MCF 10A (cell line): Measurements from ENCODE around the gene HNMT. TPM values are rescaled to one million over a fixed set of nuclear protein-coding genes. Genes with fewer than 3 reads are reported as not detected.

ENCODE experiments used
- BruUV-seq: library from RNA; stranded (reverse); fragments of 400-500 nt; replicated peaks from 2 replicates; lab custom pipeline; 2021; lab: Mats Ljungman, UMichigan
- CTCF ChIA-PET: fragments of 300-600 bp; sonication (Branson Sonifier 250); formaldehyde crosslinking; extraction: SDS; loops from one replicate; lab custom pipeline; 2021; ENCODE audit warnings: antibody characterized with exemption, inconsistent platforms; lab: Yijun Ruan, JAX
- POLR2A ChIA-PET: fragments of 300-600, 350-650 bp; sonication (Branson Sonifier 250); formaldehyde crosslinking; extraction: SDS; loops from one replicate; lab custom pipeline; 2020; ENCODE audit warnings: antibody characterized with exemption, inconsistent platforms; lab: Yijun Ruan, JAX
- DNase-seq: peaks from one replicate; pipeline ENCODE4 v3.0.0-alpha.2; 2018; ENCODE audit not compliant: unreplicated experiment
- H3K27ac Mint-ChIP-seq: one replicate; pipeline ENCODE4 v1.8.0; 2022; ENCODE audit warnings: mild to moderate bottlenecking, low read depth, mixed read lengths; ENCODE audit not compliant: unreplicated experiment
- H3K27me3 Mint-ChIP-seq: one replicate; pipeline ENCODE4 v1.8.0; 2022; ENCODE audit warnings: mixed read lengths; ENCODE audit not compliant: insufficient read depth, unreplicated experiment
- H3K36me3 Mint-ChIP-seq: one replicate; pipeline ENCODE4 v1.8.0; 2022; ENCODE audit warnings: mild to moderate bottlenecking, moderate library complexity, mixed read lengths; ENCODE audit not compliant: insufficient read depth, unreplicated experiment
- H3K4me1 Mint-ChIP-seq: one replicate; pipeline ENCODE4 v1.8.0; 2022; ENCODE audit warnings: mixed read lengths; ENCODE audit not compliant: insufficient read depth, unreplicated experiment
- H3K4me3 Mint-ChIP-seq: one replicate; pipeline ENCODE4 v1.8.0; 2022; ENCODE audit warnings: mild to moderate bottlenecking, moderate library complexity, mixed read lengths; ENCODE audit not compliant: unreplicated experiment
- H3K9me3 Mint-ChIP-seq: one replicate; pipeline ENCODE4 v1.8.0; 2022; ENCODE audit warnings: mixed read lengths; ENCODE audit not compliant: unreplicated experiment
- CTCF ChIP-seq: fragments of 200-600 bp; IDR thresholded peaks from one replicate; pipeline ENCODE4 v1.8.0; 2022; ENCODE audit warnings: antibody characterized with exemption, mild to moderate bottlenecking; ENCODE audit not compliant: unreplicated experiment
- intact Hi-C: fragments of 100-400 bp; cut with micrococcal nuclease; formaldehyde crosslinking; loops from 2 replicates; pipeline ENCODE4 v1.14.1; 2022
- total RNA-seq: library from RNA; stranded (reverse); gene quantifications from 2 replicates; pipeline ENCODE4 v1.2.3, GENCODE V29; 2022

The HNMT gene
- total RNA-seq, 1 experiment from 2014 or later: 0.28 TPM

DNA sequence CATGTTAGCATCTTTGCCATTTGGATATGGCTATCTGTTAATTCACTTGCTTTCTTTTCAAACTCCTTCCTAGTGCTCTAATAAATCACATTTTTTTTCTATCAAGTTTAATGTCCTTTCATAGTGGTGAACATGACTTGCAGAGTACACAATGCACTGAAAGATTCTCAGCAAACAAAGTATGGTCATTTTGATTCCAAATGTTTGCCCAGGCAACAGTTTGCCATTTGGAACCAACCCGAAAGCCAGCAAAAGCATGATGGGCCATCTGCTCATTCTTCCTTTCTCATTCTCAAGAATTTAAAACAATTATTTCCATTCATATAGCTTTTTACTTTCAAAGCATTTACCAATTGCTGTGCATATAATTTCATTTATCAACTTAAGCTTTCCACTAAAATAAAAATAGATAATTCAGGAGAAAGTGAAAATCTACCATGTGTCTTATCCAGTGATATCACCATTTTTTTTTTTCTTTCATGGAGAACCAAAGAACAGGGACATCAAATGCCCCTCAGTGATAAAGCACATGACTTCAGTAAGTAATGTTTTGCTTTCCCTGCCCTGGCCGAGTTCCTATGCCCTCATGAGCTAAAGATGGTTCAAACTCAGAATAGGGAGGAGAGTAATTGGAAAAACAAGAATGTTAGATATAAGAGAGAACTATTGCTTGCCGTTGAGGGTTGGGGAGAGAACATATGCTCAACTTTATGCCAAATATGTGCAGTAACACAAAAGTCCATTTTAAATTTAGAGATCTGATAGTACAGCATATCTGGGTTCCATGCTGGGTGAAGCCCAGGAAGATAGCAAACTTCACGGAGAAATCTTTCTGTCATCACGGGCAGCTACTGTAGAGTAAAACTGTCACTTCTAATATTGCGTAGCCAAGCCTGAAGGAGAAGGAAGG is 62.1 kb downstream of the HNMT start:
- ChIA-PET CTCF (interaction anchor here (0.7 to 1.4 kb wide), 4 partner anchors 10 to 806 kb away, joined by 3 to 5 read pairs (median 4); no protein-coding TSS in a partner anchor), POLR2A (interaction anchor here (0.7 kb wide), 1 partner anchor 9 kb away, joined by 3 read pairs; no protein-coding TSS in a partner anchor)
- H3K4me3 Mint-ChIP-seq: no peak overlapping the region
- DNase-seq: no peak
- no peak for TF ChIP-seq CTCF
- no peaks in the 10 kb centered on the region for H3K4me1 Mint-ChIP-seq
- H3K36me3 Mint-ChIP-seq: peaks cover 5% of the 10 kb centered on the region
- no peaks in the 10 kb centered on the region for H3K27me3 Mint-ChIP-seq
- intact Hi-C loops: no loop called here
- no TSS peak for BruUV-seq
- H3K9me3 Mint-ChIP-seq: no peaks in the 10 kb centered on the region
- no peak overlapping the region for H3K27ac Mint-ChIP-seq

GRCh38 chr2:138028538-138028937 is 64.3 kb downstream of the HNMT start:
- no peak overlapping the region for H3K4me3 Mint-ChIP-seq
- POLR2A ChIA-PET: no interaction called here
- no peak for DNase-seq
- CTCF ChIA-PET: interaction anchor here (0.9 kb wide), 1 partner anchor 12 kb away, joined by 3 read pairs; no protein-coding TSS in a partner anchor
- no peak overlapping the region for H3K27ac Mint-ChIP-seq
- H3K27me3 Mint-ChIP-seq: no peaks in the 10 kb centered on the region
- no peak for TF ChIP-seq CTCF
- H3K9me3 Mint-ChIP-seq: no peaks in the 10 kb centered on the region
- no peaks in the 10 kb centered on the region for H3K36me3 Mint-ChIP-seq
- peaks cover 5% of the 10 kb centered on the region for H3K4me1 Mint-ChIP-seq
- intact Hi-C loops: no loop called here
- no TSS peak for BruUV-seq

GRCh38 chr2:138029276-138029675 is 65.0 kb downstream of the HNMT start:
- H3K27ac Mint-ChIP-seq: no peak overlapping the region
- POLR2A ChIA-PET: no interaction called here
- peak; percentile 51 for DNase-seq
- no peak overlapping the region for H3K4me3 Mint-ChIP-seq
- no peaks in the 10 kb centered on the region for H3K27me3 Mint-ChIP-seq
- H3K36me3 Mint-ChIP-seq: no peaks in the 10 kb centered on the region
- no peaks in the 10 kb centered on the region for H3K9me3 Mint-ChIP-seq
- peaks cover 5% of the 10 kb centered on the region for H3K4me1 Mint-ChIP-seq
- CTCF ChIA-PET: no interaction called here
- intact Hi-C loops: no loop called here
- no TSS peak for BruUV-seq
- TF ChIP-seq CTCF: no peak

- no peak for TF ChIP-seq CTCF
- Mint-ChIP-seq H3K9me3 (no peaks in the 10 kb centered on the region), H3K27me3 (no peaks in the 10 kb centered on the region), H3K36me3 (no peaks in the 10 kb centered on the region), H3K4me3 (no peak overlapping the region), H3K4me1 (peaks cover 9% of the 10 kb centered on the region), H3K27ac (no peak overlapping the region)
- ChIA-PET CTCF (interaction anchor here (0.6 kb wide), 1 partner anchor 343 kb away, joined by 3 read pairs; no protein-coding TSS in a partner anchor), POLR2A (interaction anchor here (0.6 to 0.7 kb wide), 2 partner anchors 201 to 727 kb away, joined by 3 to 4 read pairs; no protein-coding TSS in a partner anchor)
- intact Hi-C loops: no loop called here
- no TSS peak for BruUV-seq
- peak; percentile 2 for DNase-seq
Observed at GRCh38 chr2:138030459-138030858, 66.2 kb downstream of the HNMT start.
